GM20431 (cell line): ENCODE measurements around the gene STX19.
"Not testable (repeated sequence)": the region's sequence is repeated elsewhere in the genome, so short reads cannot be mapped to it uniquely, and the experiment has no call there.

ENCODE experiments used
- in situ Hi-C: fragments of 300-500 bp; cut with MseI, MboI; formaldehyde crosslinking; loops from one replicate; pipeline ENCODE4 v1.15.0; 2020; ENCODE audit warnings: low sequenced_read_pairs; ENCODE audit not compliant: unreplicated experiment

Gene STX19

GRCh38 chr3:94028093-94028837, at the start of gene STX19:
Gene STX19 (minus strand): TSS chr3:94028597. CDS start chr3:94015269, 13,328 bp downstream.
- in situ Hi-C loops = no loop called here

DNA sequence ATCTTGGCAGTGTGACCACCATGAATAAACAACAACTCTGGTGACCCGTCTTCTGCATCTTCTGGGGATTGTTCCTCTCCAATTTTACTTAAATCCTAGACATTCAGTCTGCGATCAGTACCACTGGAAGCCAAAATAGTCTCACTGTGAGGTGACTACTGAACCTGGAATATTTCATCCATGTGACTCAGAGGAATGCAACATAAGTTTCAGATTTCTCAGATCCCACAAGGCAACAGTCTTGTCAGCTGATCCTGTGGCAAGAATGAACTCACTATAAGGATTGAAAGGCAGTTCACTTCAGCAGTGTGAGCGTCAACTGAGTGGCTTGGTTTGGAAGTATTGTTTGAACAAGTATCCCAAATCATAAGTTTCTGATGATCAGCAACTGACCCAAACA, 47.7 kb upstream of the STX19 start:
- in situ Hi-C loops = no loop called here

DNA sequence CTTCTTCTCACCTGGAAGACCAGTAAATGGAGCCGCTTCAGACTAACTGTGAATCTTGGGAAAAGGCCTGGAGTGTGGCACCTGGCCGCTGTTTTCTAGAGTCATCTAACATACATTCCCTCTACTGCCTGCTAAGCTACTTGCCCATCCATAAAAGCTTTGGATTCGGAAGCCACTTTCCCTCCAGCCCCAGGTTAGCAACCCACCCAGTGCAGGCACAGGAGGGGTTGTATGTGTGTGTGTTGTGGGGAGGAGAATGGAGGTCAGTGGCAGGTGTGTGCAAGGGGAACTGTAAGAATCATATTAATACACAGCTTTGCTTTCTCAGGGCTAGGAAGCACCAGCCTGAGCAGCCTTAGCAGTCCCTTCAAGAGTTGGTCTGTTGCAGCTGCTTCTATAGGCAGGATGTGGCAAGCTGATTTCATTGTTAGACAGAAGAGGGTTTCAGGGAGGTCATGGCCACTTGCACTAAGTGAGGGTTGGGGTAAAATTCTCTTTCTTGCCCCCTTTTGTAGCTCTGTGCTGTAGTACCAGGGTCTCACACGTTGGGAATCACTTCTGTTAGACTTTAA, 43.4 kb upstream of the STX19 start:
- in situ Hi-C loops = no loop called here

- in situ Hi-C loops = no loop called here
Measured at GRCh38 chr3:94070341-94070911, 42.0 kb upstream of the STX19 start.

DNA sequence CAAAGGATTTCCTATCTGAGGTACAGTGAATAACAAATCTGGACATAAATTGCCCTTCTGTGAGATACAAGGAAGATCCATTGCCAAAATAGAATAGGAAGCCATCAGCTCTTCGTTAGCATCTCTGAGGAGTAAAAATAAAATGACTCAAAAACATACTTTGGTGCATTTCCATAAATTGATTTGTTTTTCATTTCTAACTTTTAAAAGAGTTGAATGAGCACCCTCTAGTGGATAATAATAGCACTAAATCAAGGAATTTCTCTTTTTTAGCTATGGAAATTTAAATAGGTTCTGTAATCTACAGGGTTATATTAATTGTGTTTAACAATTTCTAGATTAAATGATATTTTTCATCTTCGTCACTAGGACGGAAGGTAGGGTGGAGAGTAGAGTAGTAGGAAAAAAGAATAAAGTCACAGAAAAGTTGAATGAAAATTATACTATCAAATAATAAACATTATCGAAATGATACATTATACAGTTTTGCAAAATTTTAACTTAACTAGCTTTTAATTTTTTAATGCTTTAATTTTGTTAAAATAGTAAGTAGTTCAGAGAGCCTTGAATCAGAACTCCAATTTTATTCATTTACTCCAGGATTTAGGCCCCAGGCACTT, 40.9 kb upstream of the STX19 start:
- in situ Hi-C loops = no loop called here

- in situ Hi-C loops = no loop called here
Measured at GRCh38 chr3:94066506-94067500, 38.4 kb upstream of the STX19 start.

DNA sequence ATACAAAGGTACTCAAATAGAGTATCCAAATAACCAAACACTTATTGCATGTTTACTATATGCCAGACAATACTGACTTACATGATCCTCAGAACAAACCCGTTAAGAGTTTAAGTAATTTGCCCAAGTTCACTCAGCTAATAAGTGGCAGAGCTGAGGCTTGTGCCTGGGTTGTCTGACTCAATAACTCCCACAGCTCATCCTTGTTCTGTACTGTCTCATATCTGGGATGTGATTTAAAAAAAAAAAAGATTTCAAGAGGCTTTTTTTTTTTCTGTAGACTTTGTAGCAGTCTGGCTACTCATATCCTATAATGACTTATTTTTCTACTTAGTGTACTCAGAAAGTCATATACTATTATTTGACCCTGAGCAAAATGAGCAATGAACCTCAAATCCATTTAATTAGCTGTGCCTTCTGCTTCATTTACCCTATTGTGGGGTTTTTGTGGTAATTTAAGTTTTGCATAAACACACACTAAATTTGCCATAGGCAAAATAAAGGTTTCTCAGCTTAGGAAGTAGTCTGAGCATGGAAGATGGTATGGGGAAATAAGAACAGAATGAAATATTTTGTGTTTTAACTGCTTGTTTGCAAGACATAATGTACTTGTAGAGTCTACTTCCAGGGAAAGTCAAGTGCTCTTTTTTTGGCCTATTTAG, 37.6 kb upstream of the STX19 start:
- in situ Hi-C loops = no loop called here

GRCh38 chr3:94065122-94065521, 36.7 kb upstream of the STX19 start:
- in situ Hi-C loops = no loop called here

DNA sequence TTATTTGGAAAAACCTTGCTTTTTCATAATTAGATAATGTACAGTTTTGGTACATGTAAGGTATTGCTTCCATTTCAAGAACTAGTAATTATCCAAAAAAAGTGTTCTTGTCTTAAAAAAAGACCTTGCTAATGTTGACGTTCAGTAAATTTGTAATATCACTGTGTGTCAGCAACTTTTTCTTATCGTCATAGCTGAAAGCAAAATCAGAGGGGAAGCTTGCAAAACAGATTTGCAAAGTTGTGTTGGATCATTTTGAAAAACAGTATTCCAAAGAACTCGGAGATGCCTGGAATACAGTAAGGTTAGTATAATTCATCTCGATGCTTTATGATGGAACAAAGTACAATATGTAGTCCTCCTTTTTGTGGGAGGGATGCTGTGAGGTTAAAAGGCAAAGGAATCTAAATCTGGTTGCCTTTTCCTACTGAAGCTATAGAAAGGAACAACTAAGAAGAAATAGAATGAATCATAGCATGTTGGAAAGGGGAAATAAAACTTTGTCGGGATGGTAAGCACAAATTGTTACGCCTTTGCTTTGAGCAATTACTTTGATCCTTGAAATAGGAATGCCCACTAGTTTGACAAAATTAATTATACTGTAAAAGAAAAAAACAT, 36.0 kb upstream of the STX19 start:
- in situ Hi-C loops = no loop called here

GRCh38 chr3:94063496-94064119, 35.2 kb upstream of the STX19 start:
- in situ Hi-C loops = no loop called here

GRCh38 chr3:94062513-94063404, 34.4 kb upstream of the STX19 start, which contains the start of the genes DHFR2 and NSUN3:
Gene DHFR2 (minus strand): TSS chr3:94062916. CDS start chr3:94061511, 1,405 bp downstream.
Gene NSUN3 (plus strand): TSS chr3:94063061. CDS start chr3:94063127, 66 bp downstream.
- in situ Hi-C loops = no loop called here

DNA sequence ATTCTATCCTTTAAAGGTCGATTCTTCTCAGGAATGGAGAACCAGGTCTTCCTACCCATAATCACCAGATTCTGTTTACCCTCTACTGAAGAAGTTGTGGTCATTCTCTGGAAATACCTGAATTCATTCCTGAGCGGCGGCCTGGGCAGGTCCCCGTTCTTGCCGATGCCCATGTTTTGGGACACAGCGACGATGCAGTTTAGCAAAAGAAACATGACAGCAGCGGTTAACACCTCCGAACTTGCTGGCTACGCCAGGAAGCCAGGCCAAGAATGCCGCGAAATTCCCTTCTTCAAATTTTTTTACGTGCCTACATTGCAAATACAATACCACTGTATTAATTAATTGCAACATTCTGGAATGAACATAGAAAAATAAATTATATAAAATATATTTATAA, 32.9 kb upstream of the STX19 start:
- in situ Hi-C loops = no loop called here

GRCh38 chr3:94050546-94050945, 22.1 kb upstream of the STX19 start:
- in situ Hi-C loops = no loop called here

DNA sequence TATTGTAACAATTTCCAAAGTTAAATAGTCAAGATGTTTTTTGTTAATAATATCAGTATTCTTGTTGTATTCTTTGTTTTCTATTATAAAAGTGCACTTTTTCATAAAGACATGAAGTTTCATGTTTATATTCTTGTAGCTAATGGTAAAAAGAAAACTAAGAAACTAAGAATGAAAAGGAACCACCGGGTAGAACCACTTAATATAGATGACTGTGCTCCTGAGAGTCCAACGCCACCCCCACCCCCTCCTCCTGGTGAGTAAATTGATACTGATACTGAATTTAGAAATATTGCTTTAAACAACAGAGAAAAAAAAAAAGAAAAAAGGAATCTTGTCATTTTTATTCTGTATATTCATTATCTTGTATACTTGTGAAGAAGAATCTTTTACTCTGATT, 20.9 kb upstream of the STX19 start:
- in situ Hi-C loops = no loop called here

GRCh38 chr3:94046533-94046932, 18.1 kb upstream of the STX19 start:
- in situ Hi-C loops = no loop called here

DNA sequence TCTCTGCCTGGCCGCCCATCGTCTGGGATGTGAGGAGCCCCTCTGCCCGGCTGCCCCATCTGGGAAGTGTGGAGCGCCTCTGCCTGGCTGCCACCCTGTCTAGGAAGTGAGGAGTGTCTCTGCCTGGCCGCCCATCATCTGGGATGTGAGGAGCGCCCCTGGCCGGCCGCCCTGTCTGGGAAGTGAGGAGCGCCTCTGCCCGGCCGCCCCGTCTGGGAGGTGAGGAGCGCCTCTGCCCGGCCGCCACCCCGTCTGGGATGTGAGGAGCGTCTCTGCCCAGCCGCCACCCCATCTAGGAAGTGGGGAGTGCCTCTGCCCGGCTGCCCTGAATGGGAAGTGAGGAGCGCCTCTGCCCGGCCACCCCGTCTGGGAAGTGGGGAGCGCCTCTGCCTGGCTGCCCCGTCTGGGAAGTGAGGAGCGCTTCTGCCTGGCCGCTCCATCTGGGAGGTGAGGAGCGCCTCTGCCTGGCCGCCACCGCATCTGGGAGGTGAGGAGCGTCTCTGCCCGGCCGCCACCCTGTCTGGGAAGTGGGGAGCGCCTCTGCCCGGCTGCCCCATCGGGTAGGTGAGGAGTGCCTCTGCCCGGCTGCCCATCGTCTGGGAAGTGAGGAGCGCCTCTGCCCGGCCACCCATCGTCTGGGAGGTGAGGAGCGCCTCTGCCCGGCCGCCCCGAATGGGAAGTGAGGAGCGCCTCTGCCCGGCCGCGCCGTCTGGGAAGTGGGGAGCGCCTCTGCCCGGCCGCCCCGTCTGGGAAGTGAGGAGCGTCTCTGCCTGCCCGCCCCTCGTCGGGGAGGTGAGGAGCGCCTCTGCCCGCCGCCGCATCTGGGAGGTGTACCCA, 15.9 kb upstream of the STX19 start:
- in situ Hi-C loops = not testable (repeated sequence)

GRCh38 chr3:94043285-94043684, 14.9 kb upstream of the STX19 start:
- in situ Hi-C loops = no loop called here
